ENCODE measurements around the gene CAPZB.

CAPZB gene

DNA sequence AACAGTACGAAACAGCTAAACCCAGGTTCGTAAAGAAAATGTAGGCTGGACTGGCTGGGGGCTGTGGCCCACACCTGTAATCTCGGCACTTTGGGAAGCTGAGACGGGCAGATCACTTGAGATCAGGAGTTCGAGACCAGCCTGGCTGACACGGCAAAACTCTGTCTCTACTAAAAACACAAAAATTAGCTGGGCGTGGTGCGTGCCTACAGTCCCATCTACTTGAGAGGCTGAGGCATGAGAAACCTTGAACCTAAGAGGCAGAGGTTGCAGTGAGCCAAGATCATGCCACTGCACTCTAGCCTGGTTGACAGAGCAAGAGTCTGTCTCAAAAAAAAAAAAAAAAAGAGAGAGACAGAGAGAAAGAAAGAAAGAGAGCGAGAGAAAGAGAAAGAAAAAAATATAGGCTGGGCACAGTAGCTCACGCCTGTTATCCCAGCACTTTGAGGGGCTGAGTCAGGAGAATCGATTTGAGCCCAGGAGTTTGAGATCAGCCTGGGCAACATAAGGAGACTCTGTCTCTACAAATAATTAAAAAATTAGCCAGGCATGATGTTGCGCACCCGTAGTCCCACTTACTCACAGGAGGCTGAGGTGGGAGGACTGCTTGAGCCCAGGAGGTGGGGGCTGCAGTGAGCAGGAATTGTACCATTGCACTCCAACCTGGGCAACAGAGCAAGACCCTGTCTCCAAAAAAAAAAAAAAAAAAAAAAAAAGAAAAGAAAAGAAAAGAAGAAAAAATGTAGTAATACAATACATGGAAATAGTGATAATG is 35.7 kb downstream of the CAPZB start:
- no peak for DNase-seq (ENCODE audit: low read depth in 1 of 2, low spot score in 1 of 2)

DNA sequence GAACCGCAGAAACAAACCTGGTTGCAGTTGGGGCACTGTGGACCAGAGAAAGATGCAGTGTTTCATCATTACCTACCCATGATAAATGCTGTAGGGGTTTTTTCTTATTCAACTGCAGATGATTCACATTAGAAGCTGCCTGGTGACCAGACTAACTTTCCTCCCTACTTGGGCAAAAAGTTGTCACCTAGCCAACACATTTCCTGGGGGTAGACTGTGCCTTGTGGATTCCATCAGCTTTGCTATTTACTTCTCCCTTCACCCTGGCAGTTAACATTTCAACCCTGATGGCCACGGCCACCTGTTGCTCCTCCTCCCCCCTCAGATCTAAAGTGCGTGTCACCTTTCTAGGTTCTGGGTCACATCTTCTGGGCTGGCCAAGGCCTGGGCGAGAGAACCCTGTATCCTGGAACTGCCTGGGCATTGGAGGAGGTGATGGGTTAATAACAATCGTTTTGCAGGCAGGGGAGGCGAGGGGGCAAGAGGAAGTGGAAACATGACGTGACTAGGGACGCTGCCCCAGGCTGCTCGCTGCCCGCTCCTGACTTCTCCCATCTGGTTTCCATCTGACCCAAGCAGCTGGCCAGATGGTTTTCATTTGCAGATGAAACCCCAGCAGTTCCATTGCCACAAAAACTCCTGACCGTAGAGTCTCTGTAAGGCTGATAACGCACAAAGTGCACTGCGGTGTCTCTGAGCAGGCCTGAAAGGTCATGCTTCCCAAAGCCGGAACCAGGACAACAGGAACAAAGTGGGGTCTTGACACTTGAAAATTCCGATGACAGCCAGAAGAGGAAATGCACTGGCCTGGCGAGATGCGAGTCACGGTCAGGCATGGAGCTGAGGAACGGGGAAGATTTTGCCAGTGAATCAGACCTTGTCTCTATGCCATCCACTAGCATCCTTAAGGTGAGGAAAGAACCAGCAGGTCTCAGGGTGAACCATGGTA is 36.6 kb downstream of the CAPZB start:
- no peak for DNase-seq (ENCODE audit: low read depth in 1 of 2, low spot score in 1 of 2)

DNA sequence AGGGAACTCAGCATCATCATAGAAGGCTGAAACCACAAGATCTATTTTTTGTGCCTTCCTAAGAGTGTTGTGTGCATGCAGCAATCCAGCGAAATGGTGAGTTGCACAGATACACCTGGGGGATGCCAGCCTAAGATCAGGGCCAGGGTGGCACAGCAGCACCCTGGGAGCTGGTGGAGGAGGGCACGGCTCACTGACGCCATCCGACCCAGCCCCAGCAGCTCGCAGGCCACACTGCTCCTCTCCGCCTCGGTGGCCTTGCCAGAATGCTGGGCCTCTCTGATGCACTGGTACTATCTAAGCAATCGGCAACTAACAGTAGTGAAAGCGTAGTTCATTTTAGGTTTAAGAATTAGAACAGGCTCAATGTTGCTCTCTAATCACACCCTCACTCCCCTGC is 37.8 kb downstream of the CAPZB start:
- DNase-seq (ENCODE audit: low read depth in 1 of 2, low spot score in 1 of 2): no peak

DNA sequence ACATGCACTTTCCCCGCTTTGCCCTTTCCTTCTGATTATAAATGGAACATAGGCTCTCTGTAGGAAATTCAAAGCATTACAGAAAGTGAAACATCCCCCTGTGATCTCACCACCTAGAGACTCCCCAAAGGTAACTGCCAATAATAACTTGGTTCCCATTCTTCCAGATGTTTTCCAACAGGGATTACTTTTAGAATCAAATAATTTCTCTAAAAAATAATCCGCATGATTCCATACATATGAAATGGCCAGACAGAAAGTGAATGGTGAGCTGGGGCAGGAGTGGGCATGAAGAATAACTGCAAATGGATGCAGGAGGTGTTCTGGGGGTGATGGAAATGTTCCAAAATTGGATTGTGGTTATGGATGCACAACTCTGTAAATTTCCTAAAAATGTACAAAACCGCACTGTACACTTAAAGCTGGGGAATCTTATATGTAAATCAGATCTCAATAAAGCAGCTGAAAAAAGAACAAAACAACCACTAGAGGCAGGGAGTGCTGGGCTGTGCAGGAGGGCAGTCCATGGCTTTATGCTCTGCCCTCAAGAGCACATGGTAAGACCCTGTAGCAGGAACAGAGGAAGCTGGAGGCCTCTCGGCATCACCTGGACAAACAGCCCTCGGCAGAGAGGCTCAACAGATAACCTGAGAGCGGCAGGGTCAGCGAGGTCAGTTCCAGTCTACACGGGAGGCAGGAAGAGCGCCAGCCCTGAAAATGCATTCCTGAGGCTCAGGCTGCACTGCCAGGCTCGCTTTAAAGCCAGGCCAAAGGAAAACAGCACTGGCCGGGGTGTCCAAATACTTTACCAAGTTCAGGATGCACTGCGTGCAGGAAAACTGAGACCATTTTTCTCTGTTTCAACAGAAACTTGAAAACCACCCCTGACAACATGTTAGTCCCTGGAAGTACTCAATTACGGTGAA is 39.7 kb downstream of the CAPZB start:
- no peak for DNase-seq (ENCODE audit: low read depth in 1 of 2, low spot score in 1 of 2)

DNA sequence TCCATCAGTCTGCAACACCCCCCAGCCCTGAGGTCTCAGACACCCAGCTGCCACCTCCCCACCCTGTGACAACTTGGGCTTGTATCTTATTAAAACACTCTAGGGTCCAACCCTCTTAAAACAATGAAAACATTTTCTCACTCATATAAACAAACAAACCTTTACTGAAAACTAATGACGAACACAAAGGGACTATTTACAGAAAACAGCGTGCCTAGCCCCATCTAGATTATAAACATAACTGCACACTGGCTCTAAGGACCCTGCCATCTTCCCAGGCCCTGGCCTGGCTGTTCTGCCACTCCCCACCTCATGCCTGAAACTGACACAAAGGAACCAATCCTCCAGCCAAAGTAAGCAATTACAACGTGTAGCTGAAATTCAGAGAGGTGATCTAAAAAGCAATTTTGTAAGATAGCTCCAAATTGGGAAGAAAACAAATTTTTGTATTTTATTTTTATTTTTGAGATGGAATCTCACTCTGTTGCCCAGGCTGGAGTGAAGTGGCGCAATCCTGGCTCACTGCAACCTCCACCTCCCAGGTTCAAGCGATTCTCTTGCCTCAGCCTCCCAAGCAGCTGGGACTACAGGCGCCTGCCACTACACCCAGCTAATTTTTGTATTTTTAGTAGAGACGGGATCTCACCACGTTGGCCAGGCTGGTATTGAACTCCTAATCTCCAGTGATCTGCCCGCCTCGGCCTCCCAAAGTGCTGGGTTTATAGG is 40.9 kb downstream of the CAPZB start:
- no peak for DNase-seq (ENCODE audit: low read depth in 1 of 2, low spot score in 1 of 2)

DNA sequence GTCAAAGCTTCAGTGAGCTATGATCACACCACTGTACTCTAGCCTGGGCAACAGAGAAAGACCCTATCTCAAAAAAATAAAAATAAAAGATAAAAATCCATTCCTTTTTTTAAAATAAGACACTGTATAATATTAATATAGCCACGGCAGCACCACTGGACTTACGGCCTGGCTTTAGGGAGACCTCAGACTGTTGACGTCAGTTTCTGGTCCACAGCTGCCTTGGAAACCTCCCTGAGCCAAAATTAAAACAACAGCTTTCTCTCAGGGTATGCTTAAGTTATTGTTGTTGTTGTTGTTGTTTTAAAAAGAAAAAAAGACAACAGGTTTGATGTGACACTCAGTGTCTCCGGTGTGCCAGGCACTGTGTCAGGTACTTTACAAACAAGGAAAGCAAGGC is 42.0 kb downstream of the CAPZB start:
- DNase-seq (ENCODE audit: low read depth in 1 of 2, low spot score in 1 of 2): no peak

DNA sequence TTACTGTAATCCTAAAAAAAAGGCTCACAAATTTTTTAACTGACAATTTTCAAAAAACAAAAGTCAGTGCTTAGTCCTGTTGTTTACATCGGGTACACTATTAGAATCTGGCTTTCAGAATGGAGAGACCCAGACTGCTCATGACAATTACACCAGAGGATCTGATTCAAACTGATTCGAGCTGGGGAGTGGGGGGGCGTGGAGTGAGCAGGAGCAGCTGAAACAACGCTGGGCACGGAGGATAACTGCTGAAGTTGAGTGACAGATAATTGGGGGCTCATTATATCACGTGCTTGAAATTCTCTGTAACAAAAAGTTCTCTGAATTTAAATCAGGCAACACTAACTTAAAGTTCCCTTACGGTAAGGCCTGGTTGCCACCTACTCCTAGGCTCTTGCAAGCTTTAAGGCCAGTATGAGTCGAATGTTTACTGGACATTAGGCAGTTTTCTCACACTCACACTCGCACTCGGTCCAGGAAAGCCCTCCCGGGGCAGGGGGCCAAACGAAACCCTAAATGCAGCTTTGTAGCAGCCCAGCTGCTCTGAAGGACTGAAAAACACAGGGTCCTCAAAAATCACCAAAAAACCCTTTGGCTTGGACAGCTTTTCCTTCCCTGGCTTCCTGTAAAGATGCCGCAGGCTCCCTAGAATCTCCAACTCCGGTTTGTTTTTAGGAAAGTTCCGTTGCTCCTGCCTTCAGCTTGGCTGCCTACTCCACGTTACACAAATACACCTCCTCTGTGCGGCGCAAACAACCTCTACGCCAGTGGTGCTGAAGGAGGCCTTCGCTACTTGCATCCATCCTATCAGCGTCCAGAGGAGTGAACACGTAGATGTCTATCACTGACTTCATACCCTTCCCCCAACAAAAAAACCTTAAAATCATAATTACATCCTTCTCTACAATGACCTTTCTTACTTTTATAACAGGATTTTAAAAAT is 42.9 kb downstream of the CAPZB start:
- no peak for DNase-seq (ENCODE audit: low read depth in 1 of 2, low spot score in 1 of 2)

DNA sequence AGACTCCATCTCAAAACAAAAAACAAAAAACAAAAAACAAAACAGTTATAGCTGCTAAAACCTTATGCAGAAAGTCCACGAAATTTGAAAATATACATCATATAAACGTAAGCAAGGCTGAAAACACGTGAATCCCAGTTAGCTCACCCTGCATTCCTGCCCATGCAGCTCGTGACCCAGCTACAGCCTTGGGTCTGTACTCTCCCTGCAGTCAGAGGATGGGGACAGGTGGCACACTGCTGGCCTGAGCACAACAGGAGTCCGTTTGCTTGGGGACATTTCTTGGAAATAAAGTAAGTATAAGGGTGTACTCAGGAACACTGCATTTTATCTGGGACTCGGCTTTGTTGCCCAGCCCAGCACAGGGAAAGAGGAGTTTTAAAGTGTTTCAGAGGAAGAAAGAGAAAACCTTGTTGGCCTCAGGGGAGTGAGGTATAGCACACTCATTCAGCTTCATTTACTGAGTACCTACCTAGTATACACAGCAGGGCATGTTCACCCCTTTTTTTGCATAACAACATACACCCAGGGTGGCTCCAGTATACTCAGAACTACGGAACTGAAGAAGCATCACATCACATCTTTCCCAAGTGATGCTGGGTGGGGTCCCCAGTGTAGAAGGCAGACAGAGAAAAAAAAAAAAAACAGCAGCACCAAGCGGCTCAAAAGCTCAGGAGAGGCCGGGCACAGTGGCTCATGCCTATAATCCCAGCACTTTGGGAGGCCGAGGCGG is 44.1 kb downstream of the CAPZB start:
- no peak for DNase-seq (ENCODE audit: low read depth in 1 of 2, low spot score in 1 of 2)

DNA sequence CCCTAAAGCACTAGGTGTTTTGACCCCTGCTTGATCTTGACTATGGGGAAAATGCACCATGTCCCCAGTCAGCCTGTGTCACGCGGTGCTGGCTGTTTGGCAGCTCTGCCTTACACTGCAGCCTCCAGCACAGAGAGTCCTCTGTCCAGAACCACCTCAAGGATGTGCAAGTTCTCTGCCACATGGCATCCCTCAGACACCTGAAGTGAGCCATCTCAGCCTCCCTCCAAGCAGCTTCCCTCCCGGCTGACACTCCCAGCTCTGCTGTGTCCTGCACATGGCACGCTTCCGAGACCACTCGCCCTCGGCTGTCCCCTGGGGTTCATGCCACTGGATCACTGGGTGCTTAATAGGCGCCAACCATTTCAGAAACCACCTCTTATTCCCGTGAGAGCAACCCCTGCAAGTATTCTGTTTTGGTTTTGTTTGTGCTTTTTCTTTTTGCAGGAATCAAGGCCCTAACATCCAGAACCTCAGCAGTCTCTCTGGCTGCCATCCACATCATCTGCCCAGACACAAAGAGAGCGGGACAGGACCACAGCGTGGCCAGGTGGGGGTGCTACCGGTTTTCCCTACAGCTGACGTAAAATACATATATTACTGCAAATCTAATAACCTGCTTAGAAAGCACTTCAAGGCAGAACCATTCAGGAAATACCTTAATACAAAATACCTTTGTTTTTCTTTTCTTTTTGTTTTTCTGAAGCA is 45.7 kb downstream of the CAPZB start:
- DNase-seq (ENCODE audit: low read depth in 1 of 2, low spot score in 1 of 2): peak in 1 of 2 donors; percentile 14

DNA sequence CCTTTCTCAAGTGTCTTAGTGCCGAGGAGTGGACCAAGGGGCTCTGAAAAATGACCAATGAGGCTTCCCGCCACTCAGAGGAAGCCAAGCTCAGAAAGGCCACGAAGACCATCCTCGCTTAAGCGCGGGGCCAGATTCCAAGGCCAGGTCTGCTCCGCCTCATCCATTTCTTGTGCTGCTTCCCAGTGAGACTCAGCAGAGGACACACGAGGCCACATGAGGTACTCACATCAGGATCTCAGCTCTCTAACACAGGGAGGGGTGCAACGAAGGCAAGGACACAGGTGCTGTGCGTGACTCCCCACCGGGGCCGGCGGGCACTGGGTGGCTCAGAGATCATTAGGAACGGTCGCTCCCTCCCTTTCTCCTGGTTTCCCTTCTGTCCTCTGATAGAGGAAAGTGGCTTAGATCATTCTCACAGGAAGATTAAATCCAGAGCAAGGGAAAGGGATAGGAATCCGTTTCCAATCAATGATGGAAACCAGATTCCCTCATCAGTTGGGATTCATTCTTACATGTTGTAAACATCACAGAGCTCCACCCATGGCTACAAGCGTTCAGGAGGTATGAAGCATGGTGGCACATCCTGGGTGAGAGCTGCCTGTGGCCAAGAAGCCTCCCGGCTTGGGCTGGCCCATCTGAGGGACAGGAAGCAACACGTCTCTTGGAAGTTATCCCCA is 46.7 kb downstream of the CAPZB start:
- DNase-seq (ENCODE audit: low read depth in 1 of 2, low spot score in 1 of 2): no peak

DNA sequence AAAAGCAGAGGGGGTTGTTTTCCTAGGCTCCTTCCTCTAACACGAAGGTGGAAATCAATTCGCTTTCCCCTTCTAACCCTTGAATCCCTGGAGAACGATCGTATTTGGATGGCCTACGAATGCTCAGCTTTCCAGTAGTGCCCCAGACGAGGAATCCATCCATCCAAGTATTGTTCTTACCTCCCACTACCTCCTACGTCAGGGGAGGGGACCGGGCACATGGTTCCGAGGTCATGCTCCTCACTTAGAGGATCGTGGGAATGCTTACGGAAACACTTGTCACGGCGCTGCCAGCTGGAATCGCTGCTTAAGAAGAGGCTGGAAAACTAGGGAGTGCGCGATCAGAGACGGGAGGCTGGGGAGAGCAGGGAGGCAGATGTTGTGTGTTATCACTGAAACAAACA is 47.4 kb downstream of the CAPZB start:
- no peak for DNase-seq (ENCODE audit: low read depth in 1 of 2, low spot score in 1 of 2)

DNA sequence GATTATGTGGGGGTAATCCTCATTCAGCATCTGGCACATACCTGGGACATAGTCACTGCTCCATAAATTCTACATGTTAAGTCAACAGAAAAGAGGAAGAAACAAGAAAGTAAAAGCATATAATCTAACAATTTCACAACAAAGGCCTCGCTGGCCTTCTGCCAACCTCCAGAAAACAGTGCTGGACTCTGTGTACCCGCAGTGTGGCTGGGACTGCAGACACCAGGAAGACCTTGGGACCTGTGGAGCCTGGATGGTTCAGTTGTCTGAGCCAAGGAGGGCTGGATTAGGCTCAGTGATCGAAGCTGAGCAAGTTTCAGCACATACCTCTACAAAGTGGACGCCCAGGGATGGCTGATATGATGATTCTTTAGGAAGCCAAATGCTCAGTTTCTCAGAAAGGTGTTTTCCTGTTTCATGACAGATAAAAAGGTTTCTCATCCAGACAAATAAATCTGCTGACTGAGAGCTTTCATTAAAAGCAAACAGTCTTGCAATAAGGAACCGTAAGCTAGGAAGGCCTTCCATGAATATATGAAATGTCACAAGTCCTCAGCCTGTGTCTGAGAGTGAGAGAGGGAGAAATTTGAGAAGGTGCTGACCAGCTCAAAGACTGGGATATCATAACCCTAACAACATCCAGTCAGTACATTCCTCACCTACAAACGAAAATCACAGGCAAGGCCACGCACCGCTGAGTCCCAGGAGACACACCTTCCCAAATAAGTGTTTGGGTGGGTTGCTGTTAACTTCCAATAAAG is 48.4 kb downstream of the CAPZB start:
- DNase-seq (ENCODE audit: low read depth in 1 of 2, low spot score in 1 of 2): no peak

DNA sequence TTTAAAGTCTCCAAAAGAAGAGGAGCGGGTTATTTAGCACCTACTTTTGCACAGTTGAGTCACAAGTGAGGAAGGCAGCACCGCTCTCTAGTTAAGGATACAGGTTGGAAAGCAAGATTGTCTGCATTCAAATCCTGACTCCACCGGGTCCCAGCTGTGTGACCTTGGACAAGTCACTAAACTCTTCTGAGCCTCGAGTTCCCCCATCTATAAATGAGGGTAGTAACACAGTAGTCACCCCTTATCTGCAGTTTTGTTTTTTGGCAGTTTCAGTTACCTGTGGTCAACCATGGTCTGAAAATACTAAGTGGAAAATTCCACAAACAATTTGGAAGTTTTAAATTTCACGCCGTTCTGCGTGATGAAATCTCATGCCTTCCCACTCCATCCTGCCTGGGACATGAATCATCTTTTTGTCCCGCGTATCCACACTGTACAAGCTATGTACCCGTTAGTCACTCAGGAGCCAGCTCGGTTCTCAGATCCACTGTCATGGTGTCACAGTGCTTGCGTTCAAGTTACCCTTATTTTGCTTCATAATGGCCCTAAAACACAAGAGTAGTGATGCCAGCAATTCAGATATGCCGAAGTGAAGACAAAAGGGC is 49.4 kb downstream of the CAPZB start:
- DNase-seq (ENCODE audit: low read depth in 1 of 2, low spot score in 1 of 2): no peak

DNA sequence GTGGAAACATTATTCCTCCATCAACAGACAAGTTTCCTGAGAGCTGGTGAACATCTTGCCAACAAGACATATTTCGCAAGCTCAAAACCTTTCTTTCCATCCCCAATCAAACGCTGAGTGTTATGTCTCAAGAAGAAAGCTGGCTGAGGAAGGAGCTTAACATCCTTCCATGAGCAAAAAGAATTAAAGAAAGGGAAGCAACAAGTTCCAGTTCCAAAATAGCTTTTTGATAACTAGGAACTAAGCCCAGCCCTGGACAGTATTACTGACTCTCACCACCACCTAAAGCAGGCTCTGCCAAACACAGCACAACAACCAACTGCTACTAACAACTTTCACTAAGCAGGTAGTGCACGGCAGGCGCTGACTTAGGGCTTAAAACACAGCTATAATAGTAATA is 50.2 kb downstream of the CAPZB start:
- DNase-seq (ENCODE audit: low read depth in 1 of 2, low spot score in 1 of 2): no peak

DNA sequence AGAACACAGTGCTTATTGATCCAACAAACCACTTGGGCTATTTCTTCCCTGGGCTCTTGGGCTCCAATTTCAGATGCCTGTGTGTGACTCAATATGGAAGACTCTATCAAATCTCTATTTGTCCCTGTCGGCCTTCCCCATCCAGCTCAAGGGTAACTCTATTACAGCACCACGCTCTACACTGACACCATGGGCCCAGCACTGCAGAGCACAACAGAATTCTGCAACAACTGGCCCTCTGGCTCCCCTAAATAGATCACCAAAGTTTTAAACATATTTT is 51.7 kb downstream of the CAPZB start:
- DNase-seq (ENCODE audit: low read depth in 1 of 2, low spot score in 1 of 2): no peak

DNA sequence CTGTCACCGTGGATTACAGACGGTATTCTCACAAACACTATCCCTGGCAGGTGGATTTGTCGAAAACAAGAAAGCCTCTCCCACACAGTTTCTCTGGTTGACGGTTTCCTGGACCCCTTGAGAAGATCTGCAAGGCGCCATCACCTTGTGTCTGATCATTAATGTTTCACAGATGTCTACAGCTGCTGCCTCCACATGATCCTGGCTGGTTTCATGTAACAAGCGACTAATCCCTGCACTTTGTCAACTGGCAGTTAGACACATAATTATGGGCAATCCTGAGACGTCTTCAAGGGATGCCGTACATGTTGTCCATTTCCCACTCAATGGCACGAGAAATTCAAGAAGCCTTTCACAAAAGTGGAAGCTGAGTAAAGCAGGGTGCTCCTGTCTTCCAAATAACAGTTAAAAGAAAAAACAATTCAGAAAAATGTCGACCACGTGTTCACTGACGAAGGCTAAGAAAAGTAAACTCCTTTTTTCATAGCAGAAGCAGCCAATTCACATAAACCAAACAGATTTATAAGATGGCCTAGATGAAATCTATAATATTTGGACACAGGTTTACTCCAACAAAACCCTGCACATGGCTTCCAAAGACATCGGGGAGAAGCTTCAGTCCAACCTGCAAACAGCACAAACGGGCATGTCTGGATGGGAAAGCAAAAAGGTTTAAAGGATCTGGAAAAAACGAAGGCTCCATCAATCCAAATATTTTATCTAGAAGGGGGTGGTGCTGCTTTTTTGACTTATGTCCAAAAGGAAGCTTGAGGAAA is 52.2 kb downstream of the CAPZB start:
- DNase-seq (ENCODE audit: low read depth in 1 of 2, low spot score in 1 of 2): no peak
